HL-60 (cell line): ENCODE measurements around the gene TTLL1.

Experiments
- DNase-seq, 2 experiments: peaks; one replicate each; pipeline ENCODE4 v3.0.0-alpha.2; 2010 to 2020; ENCODE audit warnings: low read depth in 1 of 2, low spot score in 1 of 2
- H3K27ac ChIP-seq: fragments of 250-450 bp; sonication (Bioruptor Pico); replicated peaks from 2 replicates; pipeline ENCODE4 v1.5.1; 2020; ENCODE audit warnings: mild to moderate bottlenecking, moderate library complexity
- H3K27me3 ChIP-seq: fragments of 250-450 bp; sonication (Bioruptor Pico); 2 replicates; pipeline ENCODE4 v1.5.1; 2021; ENCODE audit warnings: mild to moderate bottlenecking, moderate library complexity; ENCODE audit not compliant: insufficient read depth, poor library complexity, severe bottlenecking
- H3K4me3 ChIP-seq: replicated peaks from 2 replicates; pipeline ENCODE4 v1.5.1; 2011; ENCODE audit warnings: mild to moderate bottlenecking, control low read depth, low read length; ENCODE audit not compliant: insufficient read depth
- GABPA ChIP-seq: IDR thresholded peaks from 2 replicates; pipeline ENCODE4 v1.6.1; 2012; ENCODE audit warnings: low read depth
- POLR2AphosphoS5 ChIP-seq: IDR thresholded peaks from 2 replicates; pipeline ENCODE4 v1.6.1; 2012; ENCODE audit warnings: low read depth
- SPI1 ChIP-seq: IDR thresholded peaks from 2 replicates; pipeline ENCODE4 v1.6.1; 2012; ENCODE audit warnings: low read depth, mild to moderate bottlenecking, borderline replicate concordance
- TF ChIP-seq, protein P1 (sequence below): IDR thresholded peaks from one replicate; pipeline ENCODE4 v1.5.1; 2011; ENCODE audit warnings: low read length, control low read depth, inconsistent platforms; ENCODE audit not compliant: insufficient read depth
- TF ChIP-seq, protein P2 (sequence below): IDR thresholded peaks from 2 replicates; pipeline ENCODE4 v1.6.1; 2012; ENCODE audit warnings: low read depth; ENCODE audit not compliant: insufficient replicate concordance

The TTLL1 gene

GRCh38 chr22:43126501-43127165 lies 37.4 kb upstream of the TTLL1 start:
- peak overlapping the region; percentile 86 for H3K27ac ChIP-seq
- H3K4me3 ChIP-seq: no peak overlapping the region
- no peak for DNase-seq
- TF ChIP-seq, protein P1, sequence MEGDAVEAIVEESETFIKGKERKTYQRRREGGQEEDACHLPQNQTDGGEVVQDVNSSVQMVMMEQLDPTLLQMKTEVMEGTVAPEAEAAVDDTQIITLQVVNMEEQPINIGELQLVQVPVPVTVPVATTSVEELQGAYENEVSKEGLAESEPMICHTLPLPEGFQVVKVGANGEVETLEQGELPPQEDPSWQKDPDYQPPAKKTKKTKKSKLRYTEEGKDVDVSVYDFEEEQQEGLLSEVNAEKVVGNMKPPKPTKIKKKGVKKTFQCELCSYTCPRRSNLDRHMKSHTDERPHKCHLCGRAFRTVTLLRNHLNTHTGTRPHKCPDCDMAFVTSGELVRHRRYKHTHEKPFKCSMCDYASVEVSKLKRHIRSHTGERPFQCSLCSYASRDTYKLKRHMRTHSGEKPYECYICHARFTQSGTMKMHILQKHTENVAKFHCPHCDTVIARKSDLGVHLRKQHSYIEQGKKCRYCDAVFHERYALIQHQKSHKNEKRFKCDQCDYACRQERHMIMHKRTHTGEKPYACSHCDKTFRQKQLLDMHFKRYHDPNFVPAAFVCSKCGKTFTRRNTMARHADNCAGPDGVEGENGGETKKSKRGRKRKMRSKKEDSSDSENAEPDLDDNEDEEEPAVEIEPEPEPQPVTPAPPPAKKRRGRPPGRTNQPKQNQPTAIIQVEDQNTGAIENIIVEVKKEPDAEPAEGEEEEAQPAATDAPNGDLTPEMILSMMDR: no peak
- H3K27me3 ChIP-seq: no peaks in the 10 kb centered on the region

DNA sequence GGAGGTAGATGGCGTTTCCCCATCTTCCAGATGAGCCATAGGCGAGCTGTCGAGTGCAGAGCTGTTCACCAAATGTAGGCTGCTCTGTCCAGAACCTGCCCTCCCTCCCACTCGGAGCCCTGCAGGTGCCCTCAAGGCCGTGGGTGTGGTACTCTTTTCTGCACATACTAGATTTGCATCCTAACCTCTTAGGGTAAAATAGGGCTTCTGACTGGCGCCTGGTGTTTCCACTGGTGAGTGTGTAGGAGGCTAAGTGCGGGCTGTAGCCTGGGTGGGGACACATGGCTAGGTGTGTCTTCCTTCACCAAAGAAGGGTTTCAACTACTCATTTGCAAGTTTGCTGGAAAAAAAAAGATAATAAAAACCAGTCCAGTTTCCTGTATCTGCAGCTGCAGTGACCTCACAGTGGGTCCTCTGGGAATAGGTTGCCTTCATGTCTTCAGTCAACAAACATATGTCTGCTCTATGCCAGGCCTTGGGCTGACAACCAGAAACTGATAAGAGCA lies 29.8 kb upstream of the TTLL1 start:
- no peak for DNase-seq
- Histone ChIP-seq H3K4me3 (no peak overlapping the region), H3K27me3 (no peaks in the 10 kb centered on the region), H3K27ac (no peak overlapping the region)
- no peak for TF ChIP-seq POLR2AphosphoS5
- TF ChIP-seq, protein P1: no peak
- no peak for TF ChIP-seq GABPA
- TF ChIP-seq, protein P2, sequence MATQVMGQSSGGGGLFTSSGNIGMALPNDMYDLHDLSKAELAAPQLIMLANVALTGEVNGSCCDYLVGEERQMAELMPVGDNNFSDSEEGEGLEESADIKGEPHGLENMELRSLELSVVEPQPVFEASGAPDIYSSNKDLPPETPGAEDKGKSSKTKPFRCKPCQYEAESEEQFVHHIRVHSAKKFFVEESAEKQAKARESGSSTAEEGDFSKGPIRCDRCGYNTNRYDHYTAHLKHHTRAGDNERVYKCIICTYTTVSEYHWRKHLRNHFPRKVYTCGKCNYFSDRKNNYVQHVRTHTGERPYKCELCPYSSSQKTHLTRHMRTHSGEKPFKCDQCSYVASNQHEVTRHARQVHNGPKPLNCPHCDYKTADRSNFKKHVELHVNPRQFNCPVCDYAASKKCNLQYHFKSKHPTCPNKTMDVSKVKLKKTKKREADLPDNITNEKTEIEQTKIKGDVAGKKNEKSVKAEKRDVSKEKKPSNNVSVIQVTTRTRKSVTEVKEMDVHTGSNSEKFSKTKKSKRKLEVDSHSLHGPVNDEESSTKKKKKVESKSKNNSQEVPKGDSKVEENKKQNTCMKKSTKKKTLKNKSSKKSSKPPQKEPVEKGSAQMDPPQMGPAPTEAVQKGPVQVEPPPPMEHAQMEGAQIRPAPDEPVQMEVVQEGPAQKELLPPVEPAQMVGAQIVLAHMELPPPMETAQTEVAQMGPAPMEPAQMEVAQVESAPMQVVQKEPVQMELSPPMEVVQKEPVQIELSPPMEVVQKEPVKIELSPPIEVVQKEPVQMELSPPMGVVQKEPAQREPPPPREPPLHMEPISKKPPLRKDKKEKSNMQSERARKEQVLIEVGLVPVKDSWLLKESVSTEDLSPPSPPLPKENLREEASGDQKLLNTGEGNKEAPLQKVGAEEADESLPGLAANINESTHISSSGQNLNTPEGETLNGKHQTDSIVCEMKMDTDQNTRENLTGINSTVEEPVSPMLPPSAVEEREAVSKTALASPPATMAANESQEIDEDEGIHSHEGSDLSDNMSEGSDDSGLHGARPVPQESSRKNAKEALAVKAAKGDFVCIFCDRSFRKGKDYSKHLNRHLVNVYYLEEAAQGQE: no peak
- no peak for TF ChIP-seq SPI1

DNA sequence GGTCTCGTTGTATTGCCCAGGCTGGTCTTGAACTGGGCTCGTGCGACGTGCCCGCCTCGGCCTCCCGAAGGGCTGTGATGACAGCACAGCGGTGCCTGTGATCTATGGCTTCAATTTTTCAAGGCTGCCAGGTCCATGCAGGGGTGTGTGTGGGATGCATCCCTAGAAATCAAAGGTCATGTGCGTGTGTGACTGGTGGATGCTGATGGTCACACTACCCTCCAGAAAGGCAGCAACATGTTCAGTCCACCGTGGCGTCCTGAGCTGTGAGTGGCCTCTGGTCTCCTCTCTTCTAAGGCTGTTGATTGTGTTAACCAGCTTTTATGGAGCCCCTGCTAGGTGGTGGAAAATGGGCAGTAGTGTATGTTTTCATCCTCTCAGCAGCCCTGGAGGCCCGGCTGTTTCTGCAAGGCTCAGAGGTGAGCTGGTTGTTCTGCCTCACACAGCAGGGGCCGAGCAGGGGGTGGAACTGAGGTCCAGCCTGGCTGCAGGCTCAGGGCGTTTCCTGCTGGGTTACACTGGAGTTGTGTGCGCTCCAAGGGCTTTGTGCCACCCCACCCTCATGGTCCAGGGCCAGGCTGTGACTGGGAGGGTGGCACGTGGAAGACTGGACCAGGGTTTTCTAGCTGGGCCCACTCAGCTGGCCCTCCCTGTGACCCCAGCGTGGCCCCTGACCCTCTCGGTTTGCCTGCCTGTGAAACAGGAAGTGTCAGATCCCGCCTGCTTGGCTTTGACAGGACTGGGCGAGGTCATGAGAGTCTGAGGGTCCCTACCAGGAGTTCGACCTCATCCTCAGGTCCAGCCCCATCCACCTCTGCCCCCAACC lies 29.0 kb upstream of the TTLL1 start:
- no peak for DNase-seq
- Histone ChIP-seq H3K27me3 (no peaks in the 10 kb centered on the region), H3K4me3 (no peak overlapping the region), H3K27ac (peak overlapping the region; percentile 18)
- TF ChIP-seq, protein P2: no peak
- TF ChIP-seq SPI1 (peak; percentile 66; the same call in 1 of the 2 replicates), POLR2AphosphoS5 (no peak), GABPA (no peak)
- TF ChIP-seq, protein P1: no peak
